Calu3 (cell line): ENCODE results near the gene RFTN1. TPM values are rescaled to one million over a fixed set of nuclear protein-coding genes. Genes with fewer than 3 reads are reported as not detected.

Source experiments
- BruUV-seq: library from RNA; stranded (reverse); fragments of 400-500 nt; replicated peaks from 2 replicates; lab custom pipeline; 2021; lab: Mats Ljungman, UMichigan
- CTCF ChIA-PET: fragments of 300-600 bp; sonication (Branson Sonifier 250); formaldehyde crosslinking; loops from one replicate; lab custom pipeline; 2022; ENCODE audit warnings: antibody characterized with exemption; lab: Charles Lee
- DNase-seq: peaks from one replicate; pipeline ENCODE4 v3.0.0; 2022
- H3K27ac Mint-ChIP-seq: one replicate; pipeline ENCODE4 v1.8.0; 2022; ENCODE audit warnings: mixed read lengths; ENCODE audit not compliant: unreplicated experiment
- H3K27me3 Mint-ChIP-seq: one replicate; pipeline ENCODE4 v1.8.0; 2022; ENCODE audit warnings: mixed read lengths; ENCODE audit not compliant: unreplicated experiment
- H3K36me3 Mint-ChIP-seq: one replicate; pipeline ENCODE4 v1.8.0; 2022; ENCODE audit warnings: mild to moderate bottlenecking, moderate library complexity, mixed read lengths; ENCODE audit not compliant: insufficient read depth, unreplicated experiment
- H3K4me1 Mint-ChIP-seq: one replicate; pipeline ENCODE4 v1.8.0; 2022; ENCODE audit warnings: mild to moderate bottlenecking, low read depth, mixed read lengths; ENCODE audit not compliant: unreplicated experiment
- H3K4me3 Mint-ChIP-seq: one replicate; pipeline ENCODE4 v1.8.0; 2022; ENCODE audit warnings: mild to moderate bottlenecking, low read depth, moderate library complexity, mixed read lengths; ENCODE audit not compliant: unreplicated experiment
- H3K9me3 Mint-ChIP-seq: one replicate; pipeline ENCODE4 v1.8.0; 2022; ENCODE audit warnings: low read depth, mixed read lengths; ENCODE audit not compliant: unreplicated experiment
- intact Hi-C: fragments of 100-400 bp; cut with micrococcal nuclease; formaldehyde crosslinking; loops from one replicate; pipeline ENCODE4 v1.10.0; 2022; ENCODE audit not compliant: unreplicated experiment
- total RNA-seq: library from RNA; stranded (reverse); gene quantifications from 2 replicates; pipeline ENCODE4 v1.2.3, GENCODE V29; 2022
- TF ChIP-seq, protein P1 (sequence below): fragments of 200-600 bp; IDR thresholded peaks from one replicate; pipeline ENCODE4 v1.8.0; 2022; ENCODE audit warnings: antibody characterized with exemption; ENCODE audit not compliant: unreplicated experiment

The RFTN1 gene
- total RNA-seq, 1 experiment from 2014 or later = 1.6 TPM

DNA sequence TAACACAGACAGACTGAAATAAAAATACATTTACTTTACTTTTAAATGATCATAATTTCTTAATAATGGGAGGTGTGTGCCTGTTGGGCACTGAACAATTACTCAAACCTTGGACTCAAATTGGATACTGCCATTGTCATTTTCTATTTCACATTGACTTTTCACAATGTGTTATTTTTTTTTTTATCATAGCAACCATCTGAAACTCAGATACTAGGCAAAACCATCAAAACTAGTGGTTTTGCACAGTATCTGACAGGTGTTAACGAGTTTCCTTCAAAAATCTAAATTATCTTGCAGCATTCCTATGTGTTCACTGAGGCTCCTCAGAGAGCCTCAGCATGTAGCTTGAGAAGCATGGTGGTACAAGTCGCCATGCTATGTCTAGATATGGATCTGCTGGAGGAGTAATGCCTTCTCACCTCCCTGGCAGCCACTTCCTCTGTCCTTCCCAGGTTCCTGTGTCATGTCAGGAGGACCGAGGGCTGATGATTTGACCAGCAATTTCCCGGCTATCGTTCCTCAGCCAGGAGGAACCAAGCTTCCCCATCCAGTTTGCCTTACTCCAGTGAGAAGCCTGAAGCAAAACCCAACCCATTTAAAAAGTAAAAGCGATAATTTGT is 29.9 kb upstream of the RFTN1 start:
- no TSS peak for BruUV-seq
- intact Hi-C loops = no loop called here
- CTCF ChIA-PET = no interaction called here
- Mint-ChIP-seq H3K27ac (no peak overlapping the region), H3K4me1 (no peaks in the 10 kb centered on the region), H3K9me3 (no peaks in the 10 kb centered on the region), H3K4me3 (no peak overlapping the region), H3K36me3 (no peaks in the 10 kb centered on the region), H3K27me3 (peaks cover 96% of the 10 kb centered on the region)
- TF ChIP-seq, protein P1, sequence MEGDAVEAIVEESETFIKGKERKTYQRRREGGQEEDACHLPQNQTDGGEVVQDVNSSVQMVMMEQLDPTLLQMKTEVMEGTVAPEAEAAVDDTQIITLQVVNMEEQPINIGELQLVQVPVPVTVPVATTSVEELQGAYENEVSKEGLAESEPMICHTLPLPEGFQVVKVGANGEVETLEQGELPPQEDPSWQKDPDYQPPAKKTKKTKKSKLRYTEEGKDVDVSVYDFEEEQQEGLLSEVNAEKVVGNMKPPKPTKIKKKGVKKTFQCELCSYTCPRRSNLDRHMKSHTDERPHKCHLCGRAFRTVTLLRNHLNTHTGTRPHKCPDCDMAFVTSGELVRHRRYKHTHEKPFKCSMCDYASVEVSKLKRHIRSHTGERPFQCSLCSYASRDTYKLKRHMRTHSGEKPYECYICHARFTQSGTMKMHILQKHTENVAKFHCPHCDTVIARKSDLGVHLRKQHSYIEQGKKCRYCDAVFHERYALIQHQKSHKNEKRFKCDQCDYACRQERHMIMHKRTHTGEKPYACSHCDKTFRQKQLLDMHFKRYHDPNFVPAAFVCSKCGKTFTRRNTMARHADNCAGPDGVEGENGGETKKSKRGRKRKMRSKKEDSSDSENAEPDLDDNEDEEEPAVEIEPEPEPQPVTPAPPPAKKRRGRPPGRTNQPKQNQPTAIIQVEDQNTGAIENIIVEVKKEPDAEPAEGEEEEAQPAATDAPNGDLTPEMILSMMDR = no peak
- DNase-seq = no peak

DNA sequence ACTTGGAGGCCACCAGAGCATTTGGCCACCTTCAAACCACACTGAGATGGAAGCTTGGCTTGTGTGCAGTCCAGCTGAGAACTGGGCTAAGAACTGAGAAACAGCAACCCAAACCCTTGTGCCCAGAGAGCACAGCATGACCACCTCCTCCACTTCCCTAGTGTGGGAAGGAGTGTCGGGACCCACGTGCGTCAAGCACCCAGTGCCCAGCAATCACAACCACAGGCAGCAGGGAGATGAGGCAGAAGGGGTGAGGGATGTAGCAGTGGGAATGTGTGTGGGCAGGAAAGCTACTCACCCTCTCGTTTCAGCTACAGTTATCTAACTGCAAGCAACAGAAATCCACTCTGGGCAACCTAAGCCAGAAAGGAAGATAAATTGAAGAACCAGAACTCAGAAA is 25.0 kb upstream of the RFTN1 start:
- BruUV-seq = no TSS peak
- peaks cover 67% of the 10 kb centered on the region for H3K27me3 Mint-ChIP-seq
- intact Hi-C loops = no loop called here
- TF ChIP-seq, protein P1 = no peak
- no peaks in the 10 kb centered on the region for H3K9me3 Mint-ChIP-seq
- no peak for DNase-seq
- no peak overlapping the region for H3K4me3 Mint-ChIP-seq
- CTCF ChIA-PET = no interaction called here
- H3K4me1 Mint-ChIP-seq = no peaks in the 10 kb centered on the region
- H3K36me3 Mint-ChIP-seq = no peaks in the 10 kb centered on the region
- H3K27ac Mint-ChIP-seq = no peak overlapping the region

DNA sequence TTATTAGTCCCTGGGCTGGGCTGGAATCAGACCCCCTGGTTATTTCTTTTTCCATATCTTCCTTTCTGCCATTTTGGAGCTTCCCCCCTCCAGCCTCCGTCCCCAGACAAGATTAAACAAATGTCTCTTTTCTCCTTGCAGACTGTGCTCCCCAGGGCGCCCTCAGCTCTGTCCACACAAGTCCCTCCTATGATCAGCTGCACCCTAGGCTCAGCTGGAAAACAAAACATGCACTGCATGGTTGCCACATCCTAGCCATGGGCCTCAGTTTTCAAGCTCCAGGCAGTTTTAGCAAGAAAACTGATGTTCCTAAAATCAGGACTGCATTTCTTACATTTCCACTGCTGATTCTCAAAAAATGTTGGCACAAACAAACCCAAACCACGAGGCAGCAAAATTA is 23.5 kb upstream of the RFTN1 start:
- intact Hi-C loops = no loop called here
- Mint-ChIP-seq H3K27me3 (peaks cover 65% of the 10 kb centered on the region), H3K36me3 (no peaks in the 10 kb centered on the region), H3K27ac (no peak overlapping the region), H3K4me1 (no peaks in the 10 kb centered on the region), H3K9me3 (no peaks in the 10 kb centered on the region), H3K4me3 (no peak overlapping the region)
- no peak for DNase-seq
- BruUV-seq = no TSS peak
- TF ChIP-seq, protein P1 = no peak
- CTCF ChIA-PET = no interaction called here

DNA sequence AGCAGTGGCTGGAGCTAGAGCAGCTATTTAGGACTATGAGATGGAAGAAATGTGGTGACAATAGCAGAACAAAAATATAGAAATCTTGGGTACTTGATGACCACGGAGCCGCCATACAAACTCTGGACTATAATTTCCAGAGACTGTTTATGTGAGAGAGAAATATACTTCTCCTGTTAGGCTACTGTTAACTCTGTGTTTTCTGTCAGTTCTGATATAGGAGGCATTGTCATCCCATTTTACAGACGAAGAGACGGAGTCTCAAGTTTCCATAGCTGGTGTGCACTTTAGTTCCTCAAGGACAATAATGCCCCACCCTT is 22.8 kb upstream of the RFTN1 start:
- no peak overlapping the region for H3K27ac Mint-ChIP-seq

More for the DNA sequence above, 22.8 kb upstream of the RFTN1 start:
- no peak for DNase-seq
- TF ChIP-seq, protein P1 = no peak
- Mint-ChIP-seq H3K36me3 (no peaks in the 10 kb centered on the region), H3K4me1 (no peaks in the 10 kb centered on the region), H3K27me3 (peaks cover 67% of the 10 kb centered on the region), H3K9me3 (no peaks in the 10 kb centered on the region), H3K4me3 (no peak overlapping the region)
- CTCF ChIA-PET = no interaction called here
- intact Hi-C loops = no loop called here
- BruUV-seq = no TSS peak
